Retina (tissue), 1 donor: ENCODE results near the gene CENPF.
A peak's percentile ranks its signal among the peaks of the same experiment; 100 is the strongest.
"Not testable (repeated sequence)": the region's sequence is repeated elsewhere in the genome, so short reads cannot be mapped to it uniquely, and the experiment has no call there.

Source experiments
- DNase-seq: peaks from one replicate; pipeline ENCODE4 v3.0.0-alpha.2; 2016

Gene CENPF

GRCh38 chr1:214602764-214603657, at the start of gene CENPF:
TSS of gene CENPF (plus strand) at chr1:214603195. CDS start at chr1:214613755, 10,560 bp downstream.
- peak; percentile 94 for DNase-seq

- no peak for DNase-seq
Measured at GRCh38 chr1:214557952-214558735, 44.9 kb upstream of the CENPF start.

GRCh38 chr1:214563881-214564280, 39.1 kb upstream of the CENPF start:
- no peak for DNase-seq

- DNase-seq: no peak
Measured at GRCh38 chr1:214565310-214565709, 37.7 kb upstream of the CENPF start.

- no peak for DNase-seq
Measured at GRCh38 chr1:214566158-214567104, 36.6 kb upstream of the CENPF start.

GRCh38 chr1:214567481-214567980, 35.5 kb upstream of the CENPF start:
- DNase-seq: no peak

GRCh38 chr1:214568328-214568727, 34.7 kb upstream of the CENPF start:
- DNase-seq: no peak

DNA sequence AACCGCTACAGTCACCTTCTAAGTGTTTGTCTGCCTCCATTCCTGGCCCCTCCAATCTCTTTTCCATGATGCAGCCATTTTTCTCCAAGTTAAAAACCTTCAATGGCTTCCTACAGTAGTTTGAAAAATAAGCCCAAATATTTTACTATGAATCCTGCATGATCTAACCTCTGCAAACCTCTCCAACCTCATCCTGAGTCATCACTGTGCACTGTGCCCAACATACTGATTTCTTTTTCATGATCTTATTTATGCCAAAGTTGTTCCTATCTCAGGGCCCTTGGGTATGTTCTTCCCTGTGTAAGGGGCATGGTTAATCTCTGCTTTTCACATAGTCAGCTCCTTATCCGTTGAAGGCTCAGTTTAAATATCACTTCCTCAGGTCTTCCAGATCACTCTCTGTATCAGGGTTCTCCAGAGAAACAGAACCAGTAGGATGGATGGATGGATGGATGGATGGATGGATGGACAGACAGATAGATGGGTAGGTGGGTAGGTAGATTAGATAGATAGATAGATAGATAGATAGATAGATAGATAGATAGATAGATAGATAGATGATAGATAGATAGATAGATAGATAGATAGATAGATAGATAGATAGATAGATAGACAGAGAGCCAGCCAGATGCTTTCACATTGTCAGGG, 33.5 kb upstream of the CENPF start:
- no peak for DNase-seq

GRCh38 chr1:214570442-214570841, 32.6 kb upstream of the CENPF start:
- no peak for DNase-seq

- no peak for DNase-seq
Measured at GRCh38 chr1:214571281-214571680, 31.7 kb upstream of the CENPF start.

DNA sequence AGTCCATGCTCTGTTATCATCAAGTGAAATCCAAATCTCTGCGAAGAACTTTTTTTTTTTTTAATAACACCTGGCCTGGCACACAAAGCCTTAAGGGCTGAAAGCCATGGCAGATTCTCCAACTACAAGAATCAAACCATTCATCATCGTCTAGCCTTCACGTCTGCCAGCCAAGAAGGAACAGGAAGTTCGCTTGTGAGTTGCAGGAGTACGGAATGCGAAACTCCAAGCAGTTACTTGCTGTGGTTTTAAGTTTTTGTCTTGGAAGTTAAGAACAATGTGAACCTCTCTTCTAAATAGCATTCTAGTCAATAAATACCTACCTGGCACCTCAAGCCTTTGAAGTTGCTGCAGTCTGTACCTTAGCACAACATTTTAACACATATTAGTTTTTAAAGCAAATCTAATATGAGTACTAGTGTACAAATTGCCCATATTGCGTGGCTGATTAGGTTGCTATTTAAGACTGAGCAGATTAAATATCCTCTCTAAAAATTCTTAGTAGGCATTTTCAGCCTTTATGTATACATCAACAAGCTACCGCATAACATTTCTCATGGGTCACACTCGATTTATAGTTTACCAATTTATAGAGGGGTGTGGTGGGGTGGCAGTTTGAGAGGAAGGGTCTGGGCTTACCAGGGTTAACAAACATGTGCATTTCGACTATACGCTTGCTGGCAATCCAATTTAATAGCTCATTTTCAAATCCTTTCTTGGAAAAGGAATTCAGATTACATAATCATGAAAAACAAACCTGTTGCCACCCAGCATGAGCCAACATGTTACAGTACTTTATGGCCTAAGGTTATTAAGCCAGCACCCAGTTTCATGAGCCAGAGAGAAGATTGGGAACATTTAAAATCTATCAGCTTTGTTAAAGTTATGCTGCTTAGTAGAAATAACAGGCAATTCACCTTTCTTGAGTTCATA, 29.3 kb upstream of the CENPF start:
- no peak for DNase-seq

DNA sequence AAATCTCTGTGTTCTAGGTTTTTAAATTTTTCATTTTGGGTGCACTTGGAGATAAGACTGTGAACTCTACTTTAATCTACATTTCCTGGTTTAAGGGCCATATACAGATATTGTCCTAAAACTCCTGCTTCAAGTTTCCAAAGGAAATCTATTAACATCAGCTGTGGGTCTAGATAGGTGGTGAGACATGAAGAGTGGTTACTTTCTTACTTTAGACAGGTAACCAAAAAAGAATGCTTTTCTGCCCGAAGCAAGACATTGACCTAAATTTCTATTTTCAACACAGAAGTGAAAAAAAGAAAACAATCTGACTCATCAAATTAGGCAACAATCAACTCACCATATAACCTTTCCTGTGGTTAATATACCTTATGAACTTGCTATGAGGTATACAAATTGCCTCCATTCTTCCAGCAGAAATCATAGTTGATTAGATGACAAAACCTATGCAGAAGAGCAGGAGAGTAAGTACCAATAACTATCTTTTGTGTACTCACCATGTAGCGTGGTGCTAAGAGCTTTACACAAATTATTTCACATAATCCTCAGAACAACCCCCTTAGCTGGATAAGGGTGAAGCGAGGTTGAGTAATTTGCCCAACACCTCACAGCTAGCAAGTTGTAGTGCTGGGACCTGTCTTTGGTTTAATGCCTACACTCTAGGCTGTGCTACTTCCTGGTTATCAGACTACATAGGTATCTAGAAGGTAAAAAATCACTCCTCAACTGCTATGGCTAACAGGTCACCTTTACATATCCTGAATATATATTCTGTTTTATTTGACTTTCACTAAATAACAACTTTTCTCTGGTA, 28.2 kb upstream of the CENPF start:
- DNase-seq: no peak

- not testable (repeated sequence) for DNase-seq
Measured at GRCh38 chr1:214576120-214576519, 26.9 kb upstream of the CENPF start.

- DNase-seq: no peak
Measured at GRCh38 chr1:214579183-214579582, 23.8 kb upstream of the CENPF start.

DNA sequence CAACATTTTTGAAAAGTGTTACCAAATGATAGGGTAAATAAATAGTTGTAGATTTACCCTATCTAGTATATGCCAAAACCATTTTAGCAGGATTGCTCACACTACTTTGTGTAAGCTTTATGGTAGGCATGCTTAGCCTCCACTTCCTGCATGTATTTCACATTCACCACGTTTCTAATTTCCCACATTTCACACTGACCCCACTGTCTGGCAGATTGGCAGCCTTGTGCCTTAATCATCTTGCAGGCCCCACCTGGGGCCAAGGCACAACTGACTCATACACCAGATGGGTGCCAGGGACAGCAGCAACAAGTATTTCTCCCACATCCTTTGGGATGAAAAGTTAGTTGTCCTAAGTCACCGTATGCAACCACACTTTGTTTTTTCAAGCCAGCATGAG, 21.2 kb upstream of the CENPF start:
- no peak for DNase-seq

DNA sequence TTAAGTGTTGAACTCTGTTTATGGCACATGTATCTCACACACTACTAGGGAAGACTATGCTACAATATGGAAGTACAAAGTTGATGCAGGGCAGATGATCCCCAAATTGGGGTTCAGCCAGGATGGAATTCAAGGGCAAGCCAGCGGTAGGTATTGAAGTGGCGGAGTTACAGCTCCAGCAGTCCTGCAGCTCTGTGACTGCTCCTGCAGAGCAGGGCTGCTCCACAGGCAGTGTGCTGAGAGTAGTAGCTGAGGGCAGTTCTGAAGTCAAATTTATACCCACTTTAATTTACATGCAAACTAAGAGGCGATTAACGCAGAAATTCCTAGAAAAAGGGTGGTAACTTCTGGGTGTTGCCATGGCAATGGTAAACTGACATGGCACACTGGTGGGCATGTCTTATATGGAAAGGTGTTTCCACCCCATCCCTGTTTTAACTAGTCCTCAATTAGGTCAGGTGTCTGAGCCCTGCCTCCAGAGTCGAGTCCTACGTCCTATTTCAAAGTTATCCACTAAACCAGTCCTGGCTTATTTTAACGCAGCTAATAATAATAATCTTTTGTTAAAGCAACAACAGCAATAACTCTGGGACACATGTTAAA, 20.6 kb upstream of the CENPF start:
- DNase-seq: no peak

DNA sequence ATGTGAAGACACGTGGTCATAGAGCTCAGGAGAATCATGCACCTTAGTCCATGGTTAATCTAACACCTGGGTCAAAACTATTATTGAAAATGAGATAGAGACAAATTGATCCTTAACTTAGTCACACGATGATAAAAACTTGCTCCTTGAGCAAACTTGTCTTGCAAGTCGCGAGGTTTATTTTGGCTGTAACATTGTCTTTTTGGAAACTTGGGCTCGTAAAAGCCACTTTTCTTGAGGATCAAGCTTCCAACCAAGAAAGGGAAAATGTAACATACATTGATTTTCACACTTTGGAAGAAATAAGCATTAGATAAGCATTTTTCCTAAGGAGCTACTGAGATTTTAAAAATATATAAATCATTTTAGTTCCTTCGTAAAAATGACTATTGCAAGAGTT, 19.9 kb upstream of the CENPF start:
- no peak for DNase-seq

DNA sequence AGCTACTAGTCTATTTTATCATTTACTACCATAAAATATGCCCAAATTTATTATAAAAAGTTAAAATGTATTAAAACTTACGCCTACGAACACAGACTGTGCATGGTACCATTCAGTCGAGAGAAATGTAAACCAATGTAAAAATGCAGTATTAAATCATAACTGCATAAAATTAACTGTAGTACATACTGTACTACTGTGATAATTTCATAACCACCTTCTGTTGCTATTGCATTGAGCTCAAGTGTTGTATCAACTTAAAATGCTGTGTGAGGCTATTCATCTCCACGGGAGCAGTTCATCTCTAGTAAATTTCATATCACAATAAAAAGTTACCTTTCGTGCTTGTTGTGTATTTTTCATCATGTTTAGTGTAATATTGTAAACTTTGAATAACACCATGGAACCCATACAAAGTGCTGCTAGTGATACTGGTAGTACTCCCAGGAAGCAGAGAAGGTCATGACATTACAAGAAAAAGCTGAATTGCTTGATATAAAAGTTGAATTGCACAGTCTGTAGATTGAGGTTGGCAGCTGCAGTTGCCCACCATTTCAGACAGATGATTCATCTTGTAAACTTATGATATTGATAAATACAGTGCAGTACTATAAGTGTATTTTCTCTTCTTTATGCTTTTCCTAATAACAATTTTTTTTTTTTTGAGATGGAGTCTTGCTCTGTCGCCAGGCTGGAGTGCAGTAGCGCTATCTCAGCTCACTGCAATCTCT, 19.0 kb upstream of the CENPF start:
- DNase-seq: no peak
